NB4 (cell line): ENCODE data around the gene PHF2.

Experiments
- POLR2A ChIP-seq: IDR thresholded peaks from 2 replicates; pipeline ENCODE4 v1.6.1; 2011; ENCODE audit warnings: mild to moderate bottlenecking; ENCODE audit not compliant: insufficient read length; ENCODE audit errors: extremely low read depth
- TF ChIP-seq, protein P1 (sequence below): IDR thresholded peaks from one replicate; pipeline ENCODE4 v1.5.1; 2012; ENCODE audit warnings: low read depth, low read length
- TF ChIP-seq, protein P2 (sequence below): IDR thresholded peaks from 2 replicates; pipeline ENCODE4 v1.6.1; 2011; ENCODE audit warnings: low read depth, low read length

GRCh38 chr9:93702261-93702660 lies 125.9 kb downstream of the PHF2 start:
- TF ChIP-seq, protein P1, sequence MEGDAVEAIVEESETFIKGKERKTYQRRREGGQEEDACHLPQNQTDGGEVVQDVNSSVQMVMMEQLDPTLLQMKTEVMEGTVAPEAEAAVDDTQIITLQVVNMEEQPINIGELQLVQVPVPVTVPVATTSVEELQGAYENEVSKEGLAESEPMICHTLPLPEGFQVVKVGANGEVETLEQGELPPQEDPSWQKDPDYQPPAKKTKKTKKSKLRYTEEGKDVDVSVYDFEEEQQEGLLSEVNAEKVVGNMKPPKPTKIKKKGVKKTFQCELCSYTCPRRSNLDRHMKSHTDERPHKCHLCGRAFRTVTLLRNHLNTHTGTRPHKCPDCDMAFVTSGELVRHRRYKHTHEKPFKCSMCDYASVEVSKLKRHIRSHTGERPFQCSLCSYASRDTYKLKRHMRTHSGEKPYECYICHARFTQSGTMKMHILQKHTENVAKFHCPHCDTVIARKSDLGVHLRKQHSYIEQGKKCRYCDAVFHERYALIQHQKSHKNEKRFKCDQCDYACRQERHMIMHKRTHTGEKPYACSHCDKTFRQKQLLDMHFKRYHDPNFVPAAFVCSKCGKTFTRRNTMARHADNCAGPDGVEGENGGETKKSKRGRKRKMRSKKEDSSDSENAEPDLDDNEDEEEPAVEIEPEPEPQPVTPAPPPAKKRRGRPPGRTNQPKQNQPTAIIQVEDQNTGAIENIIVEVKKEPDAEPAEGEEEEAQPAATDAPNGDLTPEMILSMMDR = no peak
- TF ChIP-seq POLR2A = no peak
- TF ChIP-seq, protein P2, sequence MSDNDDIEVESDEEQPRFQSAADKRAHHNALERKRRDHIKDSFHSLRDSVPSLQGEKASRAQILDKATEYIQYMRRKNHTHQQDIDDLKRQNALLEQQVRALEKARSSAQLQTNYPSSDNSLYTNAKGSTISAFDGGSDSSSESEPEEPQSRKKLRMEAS = no peak
